ENCODE results near the gene SLC9A1. TPM values are rescaled to one million over a fixed set of nuclear protein-coding genes. Genes with fewer than 3 reads are reported as not detected.

The SLC9A1 gene
- total RNA-seq, 4 donors from 2014 or later, result 18.1 to 28.1 (median 25.2) TPM

- Histone ChIP-seq H3K4me1 (peaks cover 2% of the 10 kb centered on the region), H3K4me3 (no peak overlapping the region), H3K9me3 (no peaks in the 10 kb centered on the region), H3K27ac (no peak overlapping the region), H3K27me3 (no peaks in the 10 kb centered on the region), H3K36me3 (no peaks in the 10 kb centered on the region)
- DNase-seq (ENCODE audit: low spot score in 2 of 2), result no peak
- WGBS, result 79% methylated on average over 1 of the region's 1 CpG
- no peak for TF ChIP-seq CTCF (IDR thresholded peaks at IDR 0.05)
- no peak for TF ChIP-seq POLR2AphosphoS5 (IDR thresholded peaks at IDR 0.05)
Observed at GRCh38 chr1:27166351-27166802, 11.5 kb upstream of the SLC9A1 start.

- DNase-seq (ENCODE audit: low spot score in 2 of 2), result no peak
- 97% methylated on average over 6 of the region's 6 CpGs for WGBS
Observed at GRCh38 chr1:27163093-27163492, 8.2 kb upstream of the SLC9A1 start.

GRCh38 chr1:27162090-27162489 lies 7.2 kb upstream of the SLC9A1 start:
- H3K4me3 ChIP-seq, result no peak overlapping the region
- no peak for TF ChIP-seq POLR2AphosphoS5 (IDR thresholded peaks at IDR 0.05)
- no peak for TF ChIP-seq CTCF (IDR thresholded peaks at IDR 0.05)
- no peak for TF ChIP-seq POLR2A (IDR thresholded peaks at IDR 0.05)
- no peak for TF ChIP-seq EP300 (IDR thresholded peaks at IDR 0.05)
- H3K27ac ChIP-seq, result no peak overlapping the region
- WGBS, result 88% methylated on average over 4 of the region's 4 CpGs
- no peaks in the 10 kb centered on the region for H3K27me3 ChIP-seq
- peaks cover 5% of the 10 kb centered on the region for H3K4me1 ChIP-seq
- H3K9me3 ChIP-seq, result no peaks in the 10 kb centered on the region
- H3K36me3 ChIP-seq, result no peaks in the 10 kb centered on the region
- no peak for DNase-seq (ENCODE audit: low spot score in 2 of 2)

More at GRCh38 chr1:27163093-27163492, 8.2 kb upstream of the SLC9A1 start:
- H3K27me3 ChIP-seq, result no peaks in the 10 kb centered on the region
- H3K4me1 ChIP-seq, result peaks cover 5% of the 10 kb centered on the region
- no peaks in the 10 kb centered on the region for H3K9me3 ChIP-seq
- H3K4me3 ChIP-seq, result no peak overlapping the region
- H3K36me3 ChIP-seq, result no peaks in the 10 kb centered on the region
- TF ChIP-seq CTCF (IDR thresholded peaks at IDR 0.05), result no peak
- H3K27ac ChIP-seq, result no peak overlapping the region

- H3K4me1 ChIP-seq, result peaks cover 5% of the 10 kb centered on the region
- H3K9me3 ChIP-seq, result no peaks in the 10 kb centered on the region
- peak overlapping the region; percentile 27 for H3K27ac ChIP-seq
- H3K4me3 ChIP-seq, result no peak overlapping the region
- TF ChIP-seq EP300 (IDR thresholded peaks at IDR 0.05), result no peak
- TF ChIP-seq POLR2AphosphoS5 (IDR thresholded peaks at IDR 0.05), result no peak
- no peak for TF ChIP-seq POLR2A (IDR thresholded peaks at IDR 0.05)
- TF ChIP-seq CTCF (IDR thresholded peaks at IDR 0.05), result no peak
- no peaks in the 10 kb centered on the region for H3K36me3 ChIP-seq
- WGBS, result 49% methylated on average over 5 of the region's 5 CpGs
- H3K27me3 ChIP-seq, result no peaks in the 10 kb centered on the region
- DNase-seq (ENCODE audit: low spot score in 2 of 2), result no peak
Observed at GRCh38 chr1:27161594-27161993, 6.7 kb upstream of the SLC9A1 start.

- Histone ChIP-seq H3K9me3 (no peaks in the 10 kb centered on the region), H3K4me1 (peaks cover 36% of the 10 kb centered on the region), H3K4me3 (no peak overlapping the region), H3K27me3 (no peaks in the 10 kb centered on the region), H3K27ac (no peak overlapping the region), H3K36me3 (no peaks in the 10 kb centered on the region)
- no peak for TF ChIP-seq CTCF (IDR thresholded peaks at IDR 0.05)
- TF ChIP-seq POLR2A (IDR thresholded peaks at IDR 0.05), result no peak
- no peak for TF ChIP-seq EP300 (IDR thresholded peaks at IDR 0.05)
- no peak for TF ChIP-seq POLR2AphosphoS5 (IDR thresholded peaks at IDR 0.05)
- DNase-seq (ENCODE audit: low spot score in 2 of 2), result no peak
- WGBS, result 95% methylated on average over 3 of the region's 3 CpGs
Observed at GRCh38 chr1:27157194-27157593, 2.3 kb upstream of the SLC9A1 start.
